ENCODE measurements around the gene GREB1L.

DNA sequence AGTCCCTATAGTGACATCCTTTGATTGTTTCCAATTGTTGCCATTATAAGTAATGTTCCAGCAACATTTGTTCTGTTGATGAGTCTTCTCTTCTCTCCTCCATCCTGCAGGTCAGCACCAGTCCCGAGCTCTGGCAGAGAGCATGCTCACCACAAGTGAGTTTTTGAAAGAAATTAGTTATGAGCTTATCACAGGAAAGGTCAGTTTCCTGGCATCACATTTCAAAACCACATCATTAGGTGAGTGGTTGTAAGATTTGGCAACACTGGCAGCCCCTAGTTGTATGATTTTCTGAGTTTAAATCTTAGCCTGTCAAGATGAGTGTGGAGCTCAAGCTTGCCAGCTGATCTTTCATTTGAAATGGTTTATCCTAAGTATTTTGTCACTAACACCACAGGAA, 208.9 kb downstream of the GREB1L start:
- TF ChIP-seq, protein P1, sequence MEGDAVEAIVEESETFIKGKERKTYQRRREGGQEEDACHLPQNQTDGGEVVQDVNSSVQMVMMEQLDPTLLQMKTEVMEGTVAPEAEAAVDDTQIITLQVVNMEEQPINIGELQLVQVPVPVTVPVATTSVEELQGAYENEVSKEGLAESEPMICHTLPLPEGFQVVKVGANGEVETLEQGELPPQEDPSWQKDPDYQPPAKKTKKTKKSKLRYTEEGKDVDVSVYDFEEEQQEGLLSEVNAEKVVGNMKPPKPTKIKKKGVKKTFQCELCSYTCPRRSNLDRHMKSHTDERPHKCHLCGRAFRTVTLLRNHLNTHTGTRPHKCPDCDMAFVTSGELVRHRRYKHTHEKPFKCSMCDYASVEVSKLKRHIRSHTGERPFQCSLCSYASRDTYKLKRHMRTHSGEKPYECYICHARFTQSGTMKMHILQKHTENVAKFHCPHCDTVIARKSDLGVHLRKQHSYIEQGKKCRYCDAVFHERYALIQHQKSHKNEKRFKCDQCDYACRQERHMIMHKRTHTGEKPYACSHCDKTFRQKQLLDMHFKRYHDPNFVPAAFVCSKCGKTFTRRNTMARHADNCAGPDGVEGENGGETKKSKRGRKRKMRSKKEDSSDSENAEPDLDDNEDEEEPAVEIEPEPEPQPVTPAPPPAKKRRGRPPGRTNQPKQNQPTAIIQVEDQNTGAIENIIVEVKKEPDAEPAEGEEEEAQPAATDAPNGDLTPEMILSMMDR (IDR thresholded peaks at IDR 0.05) = no peak
- TF ChIP-seq POLR2A (IDR thresholded peaks at IDR 0.05) = no peak
